HCT116 (cell line): Measurements from ENCODE around the gene CFAP91.

Experiments used
- CTCF ChIP-seq, 3 experiments: fragments of 200-600 bp in 1 of 3; sonication (generic) in 1 of 3; IDR thresholded peaks in 2 of 3; conservative IDR thresholded peaks in 1 of 3; 2 replicates each; pipeline ENCODE4 v1.5.1; 2012 to 2017; ENCODE audit warnings: low read depth in 2 of 3, low read length in 2 of 3, antibody characterized with exemption in 1 of 3, borderline replicate concordance in 1 of 3, control low read depth in 1 of 3, mild to moderate bottlenecking in 1 of 3, mixed read lengths in 1 of 3, mixed run types in 1 of 3, moderate library complexity in 1 of 3; ENCODE audit not compliant: insufficient read depth in 1 of 3
- EGR1 ChIP-seq: IDR thresholded peaks from 2 replicates; pipeline ENCODE4 v1.6.1; 2012; ENCODE audit warnings: low read depth
- EZH2 ChIP-seq: fragments of 200-600 bp; sonication (generic); IDR thresholded peaks from 2 replicates; pipeline ENCODE4 v1.6.1; 2017; ENCODE audit warnings: antibody characterized with exemption, mixed run types
- MAX ChIP-seq: IDR thresholded peaks from 2 replicates; pipeline ENCODE4 v1.6.1; 2012
- POLR2AphosphoS5 ChIP-seq: IDR thresholded peaks from 2 replicates; pipeline ENCODE4 v1.6.1; 2011; ENCODE audit warnings: mild to moderate bottlenecking, low read depth, low read length, moderate library complexity
- REST ChIP-seq: IDR thresholded peaks from 2 replicates; pipeline ENCODE4 v1.6.1; 2012; ENCODE audit warnings: low read depth

GRCh38 chr3:119717520-119717919 lies 14.7 kb downstream of the CFAP91 start:
- TF ChIP-seq CTCF (IDR thresholded peaks at IDR 0.05 in 2 of 3, conservative IDR thresholded peaks at IDR 0.05 in 1 of 3; ENCODE audit: borderline replicate concordance in 1 of 3, insufficient read depth in 1 of 3, low read depth in 2 of 3, low read length in 2 of 3) (no peak), EGR1 (no peak), REST (no peak), POLR2AphosphoS5 (no peak), EZH2 (no peak), MAX (no peak)
